Measurements from ENCODE around the gene RPL10A. TPM values are rescaled to one million over a fixed set of nuclear protein-coding genes. Genes with fewer than 3 reads are reported as not detected.
"Not testable (repeated sequence)": the region's sequence is repeated elsewhere in the genome, so short reads cannot be mapped to it uniquely, and the experiment has no call there.

The RPL10A gene
- total and polyA plus RNA-seq, 2 of the 13 experiments (the other 11 are each of a cell fraction or from before 2014, with no cell fraction given): 1,854 to 2,726 TPM

GRCh38 chr6:35517978-35518377 is 49.8 kb downstream of the RPL10A start:
- WGBS (ENCODE audit: low lambda C conversion rate): 44% methylated on average over 7 of the region's 7 CpGs
- DNase-seq (ENCODE audit: low spot score); H3K79me2 ChIP-seq (ENCODE audit: insufficient read depth, low read length); H3K27ac ChIP-seq (ENCODE audit: extremely low read length, insufficient read depth, low read length); H3K4me3 ChIP-seq (replicated peaks in 1 of 3; ENCODE audit: insufficient read depth in 1 of 3, low read depth in 2 of 3, low read length in 3 of 3); ATAC-seq; BruUV-seq (replicated peaks); H4K20me1 ChIP-seq (ENCODE audit: insufficient read depth, low read length); H3K4me2 ChIP-seq (ENCODE audit: low read depth, low read length); H3K9me3 ChIP-seq (ENCODE audit: low read length); H3K36me3 ChIP-seq (replicated peaks in 1 of 2; ENCODE audit: control insufficient read depth in 1 of 2, insufficient read depth in 2 of 2, low read length in 2 of 2); intact Hi-C loops (cut with micrococcal nuclease; ENCODE audit: unreplicated experiment); H2AFZ ChIP-seq (ENCODE audit: low read length); H3K9ac ChIP-seq (ENCODE audit: insufficient read depth, low read depth, low read length); CTCF ChIA-PET (ENCODE audit: low intra/inter-chr PET ratio, low total read pairs); FAIRE-seq; in situ Hi-C loops (cut with HindIII; ENCODE audit: extremely low pct_ligation_motif_present, low pct_unique_long_range_greater_than_20kb): not testable (repeated sequence)
- POLR2A ChIA-PET: interaction anchor here (1.5 kb wide), 1 partner anchor 14 kb away, joined by 3 read pairs; no protein-coding TSS in a partner anchor
- peak; percentile 40; the same call in 1 of the 2 replicates for TF ChIP-seq ELF1 (CRISPR knock-in tag; IDR thresholded peaks at IDR 0.05)
- H3K27me3 ChIP-seq (ENCODE audit: control insufficient read depth in 1 of 2, insufficient read depth in 2 of 2, low read length in 2 of 2): peaks cover 2 to 25% of the 10 kb centered on the region in 2 experiments; a peak in 3 of 5 replicates
- H3K4me1 ChIP-seq (ENCODE audit: insufficient read depth, low read length): peaks cover 31% of the 10 kb centered on the region

GRCh38 chr6:35518566-35519312 is 50.5 kb downstream of the RPL10A start:
- TF ChIP-seq ZNF768 (CRISPR knock-in tag; IDR thresholded peaks at IDR 0.05) (peak; percentile 85; the same call in 1 of the 2 replicates), RFX5 (IDR thresholded peaks at IDR 0.05; ENCODE audit: low read depth, low read length) (no peak), ZMYM3 (CRISPR knock-in tag; IDR thresholded peaks at IDR 0.05) (peak; percentile 75), ZNF121 (CRISPR knock-in tag; IDR thresholded peaks at IDR 0.05) (peak; percentile 64), ZBTB25 (CRISPR knock-in tag; IDR thresholded peaks at IDR 0.05) (no peak), ETV6 (CRISPR knock-in tag; conservative IDR thresholded peaks at IDR 0.05) (no peak), ZNF720 (CRISPR knock-in tag; IDR thresholded peaks at IDR 0.05) (no peak), MXD3 (CRISPR knock-in tag; IDR thresholded peaks at IDR 0.05) (no peak), ZKSCAN1 (IDR thresholded peaks at IDR 0.05; ENCODE audit: low read length) (peak; percentile 85), HDAC1 (CRISPR knock-in tag; IDR thresholded peaks at IDR 0.05) (no peak)
- DNase-seq (ENCODE audit: low spot score) (no peak), FAIRE-seq (no peak), ATAC-seq (no peak)
- POLR2A ChIA-PET: no interaction called here
- no peak overlapping the region for H2AFZ ChIP-seq (ENCODE audit: low read length)
- no peaks in the 10 kb centered on the region for H3K36me3 ChIP-seq (replicated peaks in 1 of 2; ENCODE audit: control insufficient read depth in 1 of 2, insufficient read depth in 2 of 2, low read length in 2 of 2)
- peaks cover 2 to 25% of the 10 kb centered on the region in 2 experiments; a peak in 3 of 5 replicates for H3K27me3 ChIP-seq (ENCODE audit: control insufficient read depth in 1 of 2, insufficient read depth in 2 of 2, low read length in 2 of 2)
- CTCF ChIA-PET (ENCODE audit: low intra/inter-chr PET ratio, low total read pairs): no interaction called here
- peaks cover 35% of the 10 kb centered on the region for H3K4me1 ChIP-seq (ENCODE audit: insufficient read depth, low read length)
- H3K4me2 ChIP-seq (ENCODE audit: low read depth, low read length): no peak overlapping the region
- intact Hi-C loops (cut with micrococcal nuclease; ENCODE audit: unreplicated experiment) (no loop called here), in situ Hi-C loops (cut with HindIII; ENCODE audit: extremely low pct_ligation_motif_present, low pct_unique_long_range_greater_than_20kb) (no loop called here)
- no TSS peak for BruUV-seq (replicated peaks)
- no peak overlapping the region for H3K4me3 ChIP-seq (replicated peaks in 1 of 3; ENCODE audit: insufficient read depth in 1 of 3, low read depth in 2 of 3, low read length in 3 of 3)
- H3K79me2 ChIP-seq (ENCODE audit: insufficient read depth, low read length): no peaks in the 10 kb centered on the region
- H4K20me1 ChIP-seq (ENCODE audit: insufficient read depth, low read length): no peaks in the 10 kb centered on the region
- H3K9me3 ChIP-seq (ENCODE audit: low read length): no peaks in the 10 kb centered on the region
- H3K27ac ChIP-seq (ENCODE audit: extremely low read length, insufficient read depth, low read length): no peak overlapping the region
- no peak overlapping the region for H3K9ac ChIP-seq (ENCODE audit: insufficient read depth, low read depth, low read length)
- 55% methylated on average over 6 of the region's 6 CpGs for WGBS (ENCODE audit: low lambda C conversion rate)
